ENCODE measurements around the gene ERICH6. TPM values are rescaled to one million over a fixed set of nuclear protein-coding genes. Genes with fewer than 3 reads are reported as not detected.

Gene ERICH6
- total and polyA plus RNA-seq, 11 donors, result 0.32 to 0.54 TPM; not detected in 9

GRCh38 chr3:150639262-150639661 lies 64.5 kb downstream of the ERICH6 start:
- 81 to 87% (median 84%) methylated on average over 5 of the region's 5 CpGs for WGBS, 4 donors
- Histone ChIP-seq H3K36me3 (no peaks in the 10 kb centered on the region), H3K4me1 (peaks cover 0 to 9% (median 0%) of the 10 kb centered on the region in 12 donors), H3K27me3 (no peaks in the 10 kb centered on the region), H3K9me3 (no peaks in the 10 kb centered on the region), H3K27ac (no peak overlapping the region), H3K4me3 (no peak overlapping the region)
- ATAC-seq (no peak), DNase-seq (no peak)
- TF ChIP-seq, protein P1, sequence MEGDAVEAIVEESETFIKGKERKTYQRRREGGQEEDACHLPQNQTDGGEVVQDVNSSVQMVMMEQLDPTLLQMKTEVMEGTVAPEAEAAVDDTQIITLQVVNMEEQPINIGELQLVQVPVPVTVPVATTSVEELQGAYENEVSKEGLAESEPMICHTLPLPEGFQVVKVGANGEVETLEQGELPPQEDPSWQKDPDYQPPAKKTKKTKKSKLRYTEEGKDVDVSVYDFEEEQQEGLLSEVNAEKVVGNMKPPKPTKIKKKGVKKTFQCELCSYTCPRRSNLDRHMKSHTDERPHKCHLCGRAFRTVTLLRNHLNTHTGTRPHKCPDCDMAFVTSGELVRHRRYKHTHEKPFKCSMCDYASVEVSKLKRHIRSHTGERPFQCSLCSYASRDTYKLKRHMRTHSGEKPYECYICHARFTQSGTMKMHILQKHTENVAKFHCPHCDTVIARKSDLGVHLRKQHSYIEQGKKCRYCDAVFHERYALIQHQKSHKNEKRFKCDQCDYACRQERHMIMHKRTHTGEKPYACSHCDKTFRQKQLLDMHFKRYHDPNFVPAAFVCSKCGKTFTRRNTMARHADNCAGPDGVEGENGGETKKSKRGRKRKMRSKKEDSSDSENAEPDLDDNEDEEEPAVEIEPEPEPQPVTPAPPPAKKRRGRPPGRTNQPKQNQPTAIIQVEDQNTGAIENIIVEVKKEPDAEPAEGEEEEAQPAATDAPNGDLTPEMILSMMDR (IDR thresholded peaks at IDR 0.05), result no peak
- no peak for TF ChIP-seq POLR2A (IDR thresholded peaks at IDR 0.05)
- intact Hi-C loops (cut with DNase I), result no loop called here

DNA sequence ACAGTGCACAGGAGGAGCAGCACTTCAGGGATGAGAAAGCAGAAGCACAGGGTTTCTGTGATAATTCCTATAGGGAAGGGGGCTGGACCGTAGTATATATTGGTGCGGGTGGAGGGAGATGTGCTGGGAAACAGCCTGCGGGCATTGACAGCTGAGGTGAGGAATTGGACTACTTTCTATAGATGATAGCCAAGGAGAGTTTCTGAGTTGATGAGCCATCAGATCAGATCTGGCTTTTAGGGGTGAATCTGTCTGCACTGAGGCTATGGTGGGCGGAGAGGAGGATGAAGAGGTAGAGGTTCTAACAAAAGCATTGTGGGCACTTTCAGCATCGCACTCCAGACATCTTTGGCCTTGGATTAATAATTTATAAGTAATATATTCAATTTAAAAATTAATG lies 67.5 kb downstream of the ERICH6 start:
- H3K27ac ChIP-seq, result no peak overlapping the region
- intact Hi-C loops (cut with DNase I), result no loop called here

DNA sequence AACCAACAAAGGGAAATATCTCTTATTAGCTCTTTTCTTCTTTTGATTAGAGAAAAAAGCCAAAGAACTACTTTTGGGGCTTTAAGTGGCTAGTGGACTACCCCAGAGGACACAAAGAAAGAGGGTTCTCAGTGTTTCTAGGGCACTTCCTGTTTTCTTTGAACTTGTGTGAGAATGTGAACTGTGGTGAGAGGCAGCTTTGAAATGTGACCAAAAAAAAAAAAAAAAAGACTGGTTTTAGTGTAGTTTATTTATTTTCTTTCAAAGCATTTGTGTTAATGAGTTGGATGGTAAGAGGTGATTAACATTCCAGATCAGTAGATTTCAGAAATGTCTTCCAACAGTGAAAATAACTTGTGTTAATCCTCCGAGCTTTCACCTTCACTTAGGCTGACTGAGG lies 68.2 kb downstream of the ERICH6 start:
- 90 to 95% (median 91%) methylated on average over 1 of the region's 1 CpG for WGBS, 4 donors
- TF ChIP-seq, protein P1 (IDR thresholded peaks at IDR 0.05), result no peak
- DNase-seq (no peak), ATAC-seq (no peak)
- H3K4me3 ChIP-seq, result no peak overlapping the region
- no peaks in the 10 kb centered on the region for H3K27me3 ChIP-seq
- H3K9me3 ChIP-seq, result no peaks in the 10 kb centered on the region
- peaks cover 0 to 9% (median 0%) of the 10 kb centered on the region in 12 donors for H3K4me1 ChIP-seq
- H3K36me3 ChIP-seq, result peaks cover 0 to 17% (median 13%) of the 10 kb centered on the region in 9 donors
- intact Hi-C loops (cut with DNase I), result no loop called here
- no peak overlapping the region for H3K27ac ChIP-seq

More for the DNA sequence above, 67.5 kb downstream of the ERICH6 start:
- Histone ChIP-seq H3K9me3 (no peaks in the 10 kb centered on the region), H3K36me3 (peaks cover 0 to 10% (median 6%) of the 10 kb centered on the region in 9 donors), H3K27me3 (no peaks in the 10 kb centered on the region), H3K4me1 (peaks cover 0 to 9% (median 0%) of the 10 kb centered on the region in 12 donors), H3K4me3 (no peak overlapping the region)
- ATAC-seq, result no peak
- TF ChIP-seq, protein P1 (IDR thresholded peaks at IDR 0.05), result no peak
- no peak for TF ChIP-seq POLR2A (IDR thresholded peaks at IDR 0.05)
- no peak for DNase-seq
- WGBS, 4 donors, result 93 to 96% (median 95%) methylated on average over 5 of the region's 5 CpGs

- ATAC-seq, result no peak
- intact Hi-C loops (cut with DNase I), result no loop called here
- 43 to 67% (median 56%) methylated on average over 6 of the region's 6 CpGs for WGBS, 4 donors
These were observed 68.6 kb downstream of the ERICH6 start for GRCh38 chr3:150635076-150635475.

More at GRCh38 chr3:150635076-150635475, 68.6 kb downstream of the ERICH6 start:
- no peak for DNase-seq
- H3K4me3 ChIP-seq, result no peak overlapping the region
- TF ChIP-seq POLR2A (IDR thresholded peaks at IDR 0.05), result no peak
- TF ChIP-seq, protein P1 (IDR thresholded peaks at IDR 0.05), result no peak
- H3K9me3 ChIP-seq, result no peaks in the 10 kb centered on the region
- peaks cover 0 to 9% (median 0%) of the 10 kb centered on the region in 12 donors for H3K4me1 ChIP-seq
- no peak overlapping the region for H3K27ac ChIP-seq
- no peaks in the 10 kb centered on the region for H3K27me3 ChIP-seq
- H3K36me3 ChIP-seq, result peaks cover 0 to 22% (median 16%) of the 10 kb centered on the region in 9 donors
